Ascending aorta (tissue), 2 donors: Measurements from ENCODE around the gene ABCA13. TPM values are rescaled to one million over a fixed set of nuclear protein-coding genes. Genes with fewer than 3 reads are reported as not detected.

Experiments
- DNase-seq, 2 donors: peaks; one replicate each; pipeline ENCODE4 v3.0.0-alpha.2; 2019; ENCODE audit warnings: low spot score in 2 of 2
- H3K27ac ChIP-seq, 2 donors: fragments of 200-600 bp; sonication (generic); one replicate each; pipeline ENCODE4 v1.5.1; 2016 to 2017; ENCODE audit warnings: mild to moderate bottlenecking in 1 of 2
- H3K27me3 ChIP-seq: fragments of 200-600 bp; sonication (generic); one replicate; pipeline ENCODE4 v1.5.1; 2017
- H3K36me3 ChIP-seq, 2 donors: fragments of 200-600 bp; sonication (generic); one replicate each; pipeline ENCODE4 v1.5.1; 2016
- H3K4me1 ChIP-seq, 2 donors: fragments of 200-600 bp; sonication (generic); one replicate each; pipeline ENCODE4 v1.5.1; 2016 to 2017; ENCODE audit warnings: mild to moderate bottlenecking in 1 of 2
- H3K4me3 ChIP-seq, 2 donors: fragments of 200-600 bp; sonication (generic); one replicate each; pipeline ENCODE4 v1.5.1; 2016 to 2017; ENCODE audit warnings: mild to moderate bottlenecking in 1 of 2
- H3K9me3 ChIP-seq, 2 donors: fragments of 200-600 bp; sonication (generic); one replicate each; pipeline ENCODE4 v1.5.1; 2016
- CTCF ChIP-seq, 3 experiments: fragments of 200-600 bp in 2 of 3; fragments of 450-650 bp in 1 of 3; sonication (generic) in 2 of 3; IDR thresholded peaks; one replicate each; pipeline ENCODE4 v1.5.1; 2016 to 2019; ENCODE audit warnings: antibody characterized with exemption in 3 of 3, mild to moderate bottlenecking in 1 of 3, moderate library complexity in 1 of 3
- intact Hi-C: fragments of 100-400 bp; cut with DNase I; formaldehyde crosslinking; loops from one replicate; pipeline ENCODE4 v1.15.1; 2023
- total RNA-seq: library from RNA; depleted of rRNA; stranded (reverse); fragments of >200 nt; gene quantifications from one replicate; pipeline ENCODE4 v1.1.0, GENCODE V29; 2016

ABCA13 gene
- total RNA-seq, 1 donor from 2014 or later: not detected

- no peak for DNase-seq
- Histone ChIP-seq H3K9me3 (no peaks in the 10 kb centered on the region), H3K27ac (no peak overlapping the region), H3K36me3 (no peaks in the 10 kb centered on the region), H3K27me3 (no peaks in the 10 kb centered on the region), H3K4me1 (no peaks in the 10 kb centered on the region), H3K4me3 (no peak overlapping the region)
- no peak for TF ChIP-seq CTCF (IDR thresholded peaks at IDR 0.05)
- intact Hi-C loops: no loop called here
Observed at GRCh38 chr7:48176356-48176893, 5.2 kb downstream of the ABCA13 start.

GRCh38 chr7:48177271-48177670 is 6.0 kb downstream of the ABCA13 start:
- H3K36me3 ChIP-seq: no peaks in the 10 kb centered on the region
- no peak for TF ChIP-seq CTCF (IDR thresholded peaks at IDR 0.05)
- no peak overlapping the region for H3K27ac ChIP-seq
- intact Hi-C loops: no loop called here
- H3K27me3 ChIP-seq: no peaks in the 10 kb centered on the region
- DNase-seq: no peak
- H3K4me3 ChIP-seq: no peak overlapping the region
- H3K4me1 ChIP-seq: no peaks in the 10 kb centered on the region
- no peaks in the 10 kb centered on the region for H3K9me3 ChIP-seq

- no peaks in the 10 kb centered on the region for H3K4me1 ChIP-seq
- no peaks in the 10 kb centered on the region for H3K27me3 ChIP-seq
- no peaks in the 10 kb centered on the region for H3K9me3 ChIP-seq
- TF ChIP-seq CTCF (IDR thresholded peaks at IDR 0.05): no peak
- H3K4me3 ChIP-seq: no peak overlapping the region
- no peak for DNase-seq
- intact Hi-C loops: no loop called here
- H3K27ac ChIP-seq: no peak overlapping the region
- H3K36me3 ChIP-seq: no peaks in the 10 kb centered on the region
Observed at GRCh38 chr7:48179496-48180030, 8.3 kb downstream of the ABCA13 start.

- intact Hi-C loops: no loop called here
- DNase-seq: no peak
- H3K9me3 ChIP-seq: no peaks in the 10 kb centered on the region
- no peak overlapping the region for H3K4me3 ChIP-seq
- no peaks in the 10 kb centered on the region for H3K4me1 ChIP-seq
- H3K27ac ChIP-seq: no peak overlapping the region
- H3K27me3 ChIP-seq: no peaks in the 10 kb centered on the region
- TF ChIP-seq CTCF (IDR thresholded peaks at IDR 0.05): no peak
- no peaks in the 10 kb centered on the region for H3K36me3 ChIP-seq
Observed at GRCh38 chr7:48180981-48181380, 9.7 kb downstream of the ABCA13 start.

GRCh38 chr7:48182718-48183369 is 11.6 kb downstream of the ABCA13 start:
- Histone ChIP-seq H3K4me1 (no peaks in the 10 kb centered on the region), H3K36me3 (no peaks in the 10 kb centered on the region), H3K27me3 (no peaks in the 10 kb centered on the region), H3K4me3 (no peak overlapping the region), H3K27ac (no peak overlapping the region), H3K9me3 (no peaks in the 10 kb centered on the region)
- intact Hi-C loops: no loop called here
- no peak for DNase-seq
- no peak for TF ChIP-seq CTCF (IDR thresholded peaks at IDR 0.05)
